ENCODE data around the gene CLDN3.
"Not testable (repeated sequence)": the region's sequence is repeated elsewhere in the genome, so short reads cannot be mapped to it uniquely, and the experiment has no call there.

The CLDN3 gene, protein sequence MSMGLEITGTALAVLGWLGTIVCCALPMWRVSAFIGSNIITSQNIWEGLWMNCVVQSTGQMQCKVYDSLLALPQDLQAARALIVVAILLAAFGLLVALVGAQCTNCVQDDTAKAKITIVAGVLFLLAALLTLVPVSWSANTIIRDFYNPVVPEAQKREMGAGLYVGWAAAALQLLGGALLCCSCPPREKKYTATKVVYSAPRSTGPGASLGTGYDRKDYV

DNA sequence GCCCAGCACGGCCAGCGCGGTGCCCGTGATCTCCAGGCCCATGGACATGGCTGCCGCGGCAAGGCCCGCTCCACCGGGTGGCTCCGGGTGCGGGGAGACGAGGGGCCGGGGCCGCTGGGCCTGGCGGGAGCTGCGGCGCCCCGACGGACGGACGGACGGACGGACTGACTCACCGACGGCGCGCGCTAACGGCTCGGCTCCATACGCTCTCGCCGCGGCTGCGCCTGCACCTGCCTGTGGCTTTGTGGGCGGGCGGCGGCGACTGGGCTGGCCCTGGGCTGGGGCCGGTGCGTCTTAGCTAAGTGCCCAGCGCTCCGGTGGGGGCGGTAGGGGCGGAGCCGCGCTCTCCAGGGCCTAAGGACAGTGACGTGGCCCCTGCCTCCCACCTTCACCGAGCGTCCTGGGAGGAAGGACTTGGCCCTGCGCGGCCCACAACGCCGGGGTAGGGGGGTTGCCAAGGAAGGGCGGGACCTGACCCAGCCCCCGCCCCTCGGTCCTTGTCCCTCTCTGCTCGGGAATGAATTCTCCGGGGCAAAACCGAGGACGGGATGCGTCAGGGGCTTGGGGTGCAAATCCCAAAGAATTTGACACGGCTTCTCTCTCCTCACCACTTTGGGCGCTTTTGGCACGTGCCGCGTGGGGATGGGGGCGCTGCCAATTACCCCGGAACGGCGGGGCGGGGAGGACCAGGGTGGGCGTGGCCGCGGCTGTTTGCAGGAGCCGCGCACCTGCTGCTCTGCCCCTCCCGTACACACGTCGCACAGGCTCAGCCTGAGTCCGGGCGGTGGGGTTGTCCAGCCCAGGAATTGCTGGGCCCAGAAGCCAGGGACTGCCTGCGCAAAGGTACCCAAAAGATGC, at the start of gene CLDN3:
Gene CLDN3, minus strand, starts transcription at position 269 of the 858 bp plus-strand sequence. Its CDS starts 221 bp downstream, at position 48.
- no peak for DNase-seq (ENCODE audit: low read depth in 2 of 2)

DNA sequence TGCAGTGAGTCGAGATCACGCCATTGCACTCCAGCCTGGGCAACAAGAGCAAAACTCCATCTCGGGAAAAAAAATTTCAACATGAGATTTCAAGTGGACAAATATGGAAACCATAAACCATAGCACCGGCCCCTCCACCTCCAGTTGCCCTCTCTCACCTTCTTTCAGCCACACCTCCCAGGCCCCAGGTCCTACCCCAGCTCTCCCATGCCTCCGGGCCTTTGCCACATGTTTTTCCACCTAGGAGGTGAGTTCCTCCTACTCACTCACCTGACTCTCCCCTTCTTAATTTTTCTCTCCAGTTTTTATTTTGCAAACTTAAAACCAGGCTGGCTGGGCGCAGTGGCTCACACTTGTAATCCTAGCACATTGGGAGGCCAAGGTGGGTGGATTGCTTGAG, 47.1 kb upstream of the CLDN3 start:
- DNase-seq (ENCODE audit: low read depth in 2 of 2) = no peak

DNA sequence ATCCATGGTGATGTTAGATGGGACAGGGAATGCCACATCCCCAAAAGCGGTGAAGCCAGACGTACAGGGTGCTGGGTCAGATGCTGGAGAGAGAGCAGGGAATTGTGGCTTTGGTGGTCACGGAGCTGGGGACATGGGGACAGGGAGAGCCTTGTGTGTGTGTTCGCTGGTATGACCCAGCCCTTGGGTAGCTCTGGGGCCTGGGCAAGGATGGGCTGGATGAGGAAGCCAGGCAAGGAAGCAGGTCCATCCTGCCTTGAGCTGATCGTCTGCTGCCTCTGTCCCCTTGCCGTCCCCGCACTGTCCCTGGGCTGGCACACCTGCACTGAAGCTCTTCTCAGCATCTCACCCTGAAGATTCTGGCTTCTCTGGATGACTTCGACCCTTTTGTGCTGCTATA, 45.4 kb upstream of the CLDN3 start:
- DNase-seq (ENCODE audit: low read depth in 2 of 2) = no peak

DNA sequence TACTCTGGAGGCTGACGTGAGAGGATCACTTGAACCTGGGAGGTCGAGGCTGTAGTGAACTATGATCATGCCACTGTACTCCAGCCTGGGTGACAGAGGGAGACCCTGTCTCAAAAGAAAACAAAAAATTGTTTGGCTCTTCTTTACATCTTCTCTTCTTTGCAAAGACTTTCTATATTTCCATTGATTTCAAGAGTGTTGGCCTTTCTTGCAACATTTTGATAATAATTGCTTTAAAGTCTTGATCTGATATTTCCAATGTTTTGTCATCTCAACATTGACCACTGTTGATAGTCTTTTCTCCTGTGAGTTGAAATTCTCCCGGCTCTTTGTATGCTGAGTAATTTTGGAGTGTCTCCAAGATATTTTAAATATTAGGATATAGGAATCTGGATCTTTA, 42.9 kb upstream of the CLDN3 start:
- no peak for DNase-seq (ENCODE audit: low read depth in 2 of 2)

DNA sequence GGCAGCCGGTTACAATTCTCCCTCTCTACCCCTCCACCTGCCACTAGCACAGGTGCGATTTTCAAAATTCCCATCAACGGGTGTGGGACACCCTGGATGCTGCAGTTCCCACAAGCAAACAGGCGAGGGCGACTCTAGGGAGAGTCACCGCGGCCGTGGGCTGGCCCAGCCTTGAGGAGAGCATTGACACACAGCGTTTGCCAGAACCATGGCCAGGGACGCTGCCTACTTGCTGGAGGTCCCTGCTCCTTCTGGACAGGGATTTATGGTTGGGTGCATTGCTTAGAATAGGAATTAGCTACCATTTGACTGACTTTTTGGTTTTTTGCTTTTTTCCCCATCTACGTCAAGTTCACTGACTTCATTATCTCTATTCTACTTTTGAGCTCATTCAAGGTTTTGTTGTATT, 41.7 kb upstream of the CLDN3 start:
- peak; percentile 5 to 10 for DNase-seq (ENCODE audit: low read depth in 2 of 2)

DNA sequence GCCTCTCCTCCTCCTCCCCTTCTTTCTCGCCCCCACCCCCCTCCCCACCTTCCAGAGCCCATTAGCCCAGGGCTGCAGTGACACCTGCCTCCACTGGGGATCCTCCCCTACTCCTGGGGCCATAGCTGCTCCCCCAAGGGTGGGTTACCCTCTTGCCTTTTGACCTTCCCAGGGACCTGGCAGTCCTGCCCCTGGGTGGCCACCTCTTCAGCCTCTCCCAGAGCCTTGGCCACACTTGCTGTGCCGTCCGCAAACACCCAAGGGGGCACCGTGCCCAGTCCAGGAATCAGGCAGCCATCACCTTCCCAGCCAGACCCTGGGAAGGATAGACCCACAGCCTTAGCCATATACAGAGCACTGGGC, 40.9 kb upstream of the CLDN3 start:
- no peak for DNase-seq (ENCODE audit: low read depth in 2 of 2)

DNA sequence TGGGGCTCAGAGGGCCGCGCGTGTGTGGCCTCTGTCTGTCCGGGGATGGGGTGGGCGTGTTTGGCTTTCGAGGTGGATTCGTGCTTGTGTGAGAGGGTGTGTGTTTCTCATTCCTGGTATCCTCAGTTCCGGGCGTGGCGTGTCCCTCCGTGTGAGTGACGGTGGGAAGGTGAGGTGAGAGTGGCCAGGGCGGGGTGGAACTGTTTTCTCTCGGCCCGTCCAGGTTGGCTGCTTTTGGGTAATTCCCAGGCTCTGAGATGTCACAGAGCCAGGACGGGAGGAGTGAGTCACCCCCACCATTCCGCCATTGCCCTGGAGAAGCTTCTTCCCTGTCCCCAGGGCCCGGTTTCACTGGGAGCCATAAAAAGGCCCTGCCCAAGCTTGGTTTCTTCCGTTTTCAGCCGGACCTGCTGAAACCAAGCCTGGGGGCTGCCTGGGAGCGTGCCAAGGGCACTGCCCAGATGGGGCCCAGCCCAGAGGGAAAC, 39.4 kb upstream of the CLDN3 start:
- no peak for DNase-seq (ENCODE audit: low read depth in 2 of 2)

DNA sequence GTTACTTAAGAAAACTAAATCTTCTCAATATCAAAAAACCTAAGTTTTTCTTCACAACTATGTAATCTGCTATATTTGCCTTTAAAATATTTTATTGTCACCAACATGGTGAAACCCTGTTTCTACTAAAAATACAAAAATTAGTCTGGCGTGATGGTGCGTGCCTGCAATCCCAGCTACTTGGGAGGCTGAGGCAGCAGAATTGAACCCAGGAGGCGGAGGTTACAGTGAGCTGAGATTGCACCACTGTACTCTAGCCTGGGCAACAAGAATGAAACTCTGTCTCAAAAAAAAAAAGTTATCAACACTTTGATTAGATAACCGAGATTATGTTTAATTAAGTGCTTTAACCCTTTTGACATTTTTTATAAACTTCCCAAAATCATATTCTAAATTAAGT, 32.4 kb upstream of the CLDN3 start:
- no peak for DNase-seq (ENCODE audit: low read depth in 2 of 2)

DNA sequence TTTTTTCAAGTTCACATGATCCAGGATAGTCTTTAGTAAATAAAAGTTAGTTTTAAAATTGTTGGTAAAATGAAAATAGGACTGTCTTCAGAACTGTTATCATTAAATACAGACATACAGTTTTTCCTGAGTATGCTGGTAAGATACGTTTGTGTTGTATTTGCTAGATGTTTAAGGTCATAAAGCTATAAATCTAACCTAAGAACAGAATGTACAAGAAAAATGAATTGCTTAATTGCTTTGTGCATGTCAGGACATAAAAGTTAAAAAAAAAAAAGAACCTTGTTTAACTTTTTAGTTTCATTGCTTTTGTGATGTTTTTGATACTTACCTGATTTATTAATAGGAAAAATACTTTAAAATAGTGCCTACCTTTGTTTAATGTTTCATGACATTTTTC, 31.5 kb upstream of the CLDN3 start:
- no peak for DNase-seq (ENCODE audit: low read depth in 2 of 2)

DNA sequence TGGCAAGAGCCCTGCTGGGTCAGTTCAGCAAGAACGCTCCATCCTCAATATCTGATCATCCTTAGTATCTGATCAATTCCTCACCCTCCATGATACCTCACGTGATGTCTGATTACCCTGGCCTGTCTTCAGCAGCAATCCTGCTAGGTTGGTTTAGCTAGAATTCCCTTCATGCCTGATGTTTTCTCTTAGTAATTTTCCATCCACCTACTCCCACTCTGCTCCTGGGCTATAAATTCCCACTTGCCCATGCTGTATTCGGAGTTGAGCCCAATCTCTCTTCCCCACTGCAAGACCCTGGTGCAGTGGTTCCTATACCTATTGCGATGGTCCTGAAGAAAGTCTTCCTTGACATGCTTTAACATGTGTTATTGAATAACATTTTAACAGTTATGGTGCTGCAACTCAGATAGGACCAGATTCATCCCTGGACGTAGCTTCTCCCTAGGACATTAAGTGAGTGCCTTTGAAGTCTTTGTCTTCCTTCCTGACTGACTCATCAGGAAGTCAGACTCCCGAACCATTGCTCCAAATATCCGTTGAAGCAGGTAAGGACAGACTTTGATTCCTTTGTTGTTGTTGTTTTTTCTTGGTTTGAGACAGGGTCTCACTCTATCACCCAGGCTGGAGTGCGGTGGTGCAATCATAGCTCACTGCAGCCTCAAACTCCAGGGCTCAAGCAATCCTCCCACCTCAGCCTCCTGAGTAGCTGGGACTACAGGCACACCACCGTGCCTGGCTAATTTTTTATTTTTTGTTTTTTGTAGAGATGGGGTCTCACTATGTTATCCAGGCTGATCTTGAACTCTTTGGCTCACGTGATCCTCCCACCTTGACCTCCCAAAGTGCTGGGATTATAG, 29.4 kb upstream of the CLDN3 start:
- DNase-seq (ENCODE audit: low read depth in 2 of 2) = no peak

DNA sequence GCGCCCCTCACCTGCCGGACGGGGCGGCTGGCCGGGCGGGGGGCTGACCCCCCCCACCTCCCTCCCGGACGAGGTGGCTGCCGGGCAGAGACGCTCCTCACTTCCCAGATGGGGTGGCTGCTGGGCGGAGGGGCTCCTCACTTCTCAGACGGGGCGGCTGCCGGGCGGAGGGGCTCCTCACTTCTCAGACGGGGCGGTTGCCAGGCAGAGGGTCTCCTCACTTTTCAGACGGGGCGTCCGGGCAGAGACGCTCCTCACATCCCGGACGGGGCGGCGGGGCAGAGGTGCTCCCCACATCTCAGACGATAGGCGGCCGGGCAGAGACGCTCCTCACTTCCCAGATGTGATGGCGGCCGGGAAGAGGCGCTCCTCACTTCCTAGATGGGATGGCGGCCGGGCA, 27.1 kb upstream of the CLDN3 start:
- DNase-seq (ENCODE audit: low read depth in 2 of 2) = not testable (repeated sequence)

DNA sequence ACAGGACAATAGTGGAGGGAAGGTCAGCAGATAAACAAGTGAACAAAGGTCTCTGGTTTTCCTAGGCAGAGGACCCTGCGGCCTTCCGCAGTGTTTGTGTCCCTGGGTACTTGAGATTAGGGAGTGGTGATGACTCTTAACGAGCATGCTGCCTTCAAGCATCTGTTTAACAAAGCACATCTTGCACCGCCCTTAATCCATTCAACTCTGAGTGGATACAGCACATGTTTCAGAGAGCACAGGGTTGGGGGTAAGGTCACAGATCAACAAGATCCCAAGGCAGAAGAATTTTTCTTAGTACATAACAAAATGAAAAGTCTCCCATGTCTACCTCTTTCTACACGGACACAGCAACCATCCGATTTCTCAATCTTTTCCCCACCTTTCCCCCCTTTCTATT, 26.6 kb upstream of the CLDN3 start:
- DNase-seq (ENCODE audit: low read depth in 2 of 2) = not testable (repeated sequence)

DNA sequence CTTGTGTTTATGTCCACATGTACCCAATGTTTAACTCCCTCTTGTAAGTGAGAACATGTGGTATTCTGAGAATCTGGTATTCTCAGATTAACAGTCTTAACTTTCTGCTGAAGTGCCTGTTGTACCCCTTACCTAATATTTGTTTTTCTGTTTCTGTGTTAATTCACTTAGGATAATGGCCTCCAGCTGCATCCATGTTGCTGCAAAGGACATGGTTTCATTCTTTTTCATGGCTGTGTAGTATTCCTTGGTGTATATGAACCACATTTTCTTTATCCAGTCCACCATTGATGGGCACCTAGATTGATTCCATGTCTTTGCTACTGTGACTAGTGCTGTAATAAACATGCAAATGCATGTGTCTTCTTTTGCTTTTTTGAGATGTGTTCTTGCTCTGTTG, 25.1 kb upstream of the CLDN3 start:
- not testable (repeated sequence) for DNase-seq (ENCODE audit: low read depth in 2 of 2)

DNA sequence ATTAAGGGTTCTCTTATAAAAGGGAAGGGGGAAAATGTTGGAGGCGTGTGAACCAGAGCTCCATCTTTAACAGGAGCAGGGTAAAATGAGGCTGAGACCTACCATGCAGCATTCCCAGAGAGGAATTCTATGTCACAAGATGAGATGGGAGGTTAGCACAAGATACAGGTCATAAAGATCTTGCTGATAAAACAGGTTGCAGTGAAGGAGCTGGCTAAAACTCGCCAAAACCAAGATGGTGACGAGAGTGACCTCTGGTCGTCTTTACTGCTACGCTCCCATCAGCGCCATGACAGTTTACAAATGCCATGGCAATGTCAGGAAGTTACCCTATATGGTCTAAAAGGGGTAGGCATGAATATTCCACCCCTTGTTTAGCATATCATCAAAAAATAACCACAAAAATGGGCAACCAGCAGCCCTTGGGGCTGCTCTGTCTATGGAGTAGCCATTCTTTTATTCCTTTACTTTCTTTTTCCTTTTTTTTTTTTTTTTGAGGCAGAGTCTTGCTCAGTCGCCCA, 21.2 kb upstream of the CLDN3 start:
- DNase-seq (ENCODE audit: low read depth in 2 of 2) = not testable (repeated sequence)

DNA sequence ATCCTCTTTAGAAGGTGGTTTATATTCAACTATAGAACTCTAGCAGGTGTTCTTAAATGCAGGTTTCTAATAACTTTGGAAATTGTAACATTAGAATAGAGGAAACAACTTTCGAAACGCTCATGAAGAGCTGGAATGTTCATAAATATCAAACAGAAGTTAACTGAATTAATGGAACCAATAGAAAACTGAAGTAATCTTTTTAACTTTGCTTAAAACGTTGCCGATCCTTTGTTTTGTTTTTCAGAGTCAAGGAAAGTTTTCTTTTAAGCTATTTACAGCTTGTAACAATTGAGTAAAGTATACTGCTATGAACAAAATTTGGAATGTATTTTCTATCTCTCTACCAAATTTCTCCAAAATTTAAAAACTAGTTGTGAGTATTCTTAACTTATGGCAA, 19.0 kb upstream of the CLDN3 start:
- DNase-seq (ENCODE audit: low read depth in 2 of 2) = no peak

DNA sequence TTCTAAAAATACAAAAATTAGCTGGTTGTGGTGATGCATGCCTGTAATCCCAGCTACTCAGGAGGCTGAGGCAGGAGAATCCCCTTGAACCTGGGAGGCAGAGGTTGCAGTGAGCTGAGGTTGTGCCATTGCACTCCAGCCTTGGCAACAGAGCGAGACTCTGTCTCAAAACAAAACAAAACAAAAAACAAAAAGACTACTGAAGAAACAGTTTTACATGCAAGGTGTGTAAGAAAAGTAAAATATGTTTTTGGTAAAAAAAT, 17.6 kb upstream of the CLDN3 start:
- DNase-seq (ENCODE audit: low read depth in 2 of 2) = not testable (repeated sequence)

DNA sequence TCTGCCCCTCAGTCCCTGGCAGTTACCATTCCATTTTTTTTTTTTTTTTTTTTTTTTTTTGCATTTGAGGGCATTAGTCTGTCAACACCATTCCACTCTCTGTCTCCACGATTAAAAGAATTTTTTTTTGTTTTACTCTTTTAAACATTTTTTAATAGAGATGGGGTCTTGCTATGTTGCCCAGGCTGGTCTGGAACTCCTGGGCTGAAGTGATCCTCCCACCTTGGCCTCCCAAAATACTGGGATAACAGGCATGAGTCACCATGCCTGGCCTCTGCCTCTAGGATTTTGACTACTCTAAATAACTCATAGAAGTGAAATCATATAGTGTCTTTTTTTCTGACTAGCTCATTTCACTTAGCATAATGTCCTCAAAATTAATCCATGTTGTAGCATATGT, 16.5 kb upstream of the CLDN3 start:
- no peak for DNase-seq (ENCODE audit: low read depth in 2 of 2)

DNA sequence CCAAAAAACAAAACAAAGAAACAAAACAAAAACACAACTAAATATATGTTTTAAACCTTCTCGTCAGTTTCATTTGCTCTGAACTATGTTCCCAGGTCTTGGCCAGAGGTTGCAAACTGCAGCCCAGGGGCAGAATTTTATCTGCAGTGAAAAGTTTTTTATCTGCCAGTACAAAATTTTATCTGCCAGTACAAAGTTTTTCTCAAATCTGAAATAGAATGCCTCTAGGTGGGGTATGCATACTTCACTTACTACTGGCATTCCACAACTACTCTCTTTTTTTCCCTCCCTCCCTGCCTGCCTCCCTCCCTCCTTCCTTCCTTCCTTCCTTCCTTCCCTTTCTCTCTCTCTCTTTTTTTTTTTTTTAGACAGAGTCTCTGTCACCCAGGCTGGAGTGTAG, 9.4 kb upstream of the CLDN3 start:
- DNase-seq (ENCODE audit: low read depth in 2 of 2) = no peak

DNA sequence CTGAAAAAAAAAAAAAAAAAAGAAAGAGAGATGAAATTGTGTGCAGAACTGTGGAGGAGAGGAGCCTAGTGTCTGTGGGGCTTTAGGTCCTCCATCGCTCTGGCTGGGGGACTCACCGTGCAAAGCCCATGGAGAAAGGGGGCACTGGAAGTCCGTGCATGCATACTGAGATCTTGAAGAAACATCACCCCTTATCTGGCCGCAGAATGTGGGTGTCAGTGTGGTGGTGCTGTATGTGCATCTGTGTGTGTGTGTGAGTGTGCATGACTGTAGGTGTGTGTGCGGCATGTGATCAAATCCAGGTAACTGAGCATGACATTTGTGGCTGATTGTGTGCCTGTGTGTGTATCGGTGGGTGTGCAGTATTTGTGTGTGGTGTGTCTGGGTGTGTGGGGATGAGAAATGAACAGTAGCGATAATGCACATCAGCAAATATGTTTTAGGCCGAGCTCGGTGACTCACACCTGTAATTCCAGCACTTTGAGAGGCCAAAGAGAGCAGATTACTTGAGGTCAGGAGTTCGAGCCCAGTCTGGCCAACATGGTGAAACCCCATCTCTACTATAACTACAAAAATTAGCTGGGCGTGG, 8.8 kb upstream of the CLDN3 start:
- no peak for DNase-seq (ENCODE audit: low read depth in 2 of 2)

DNA sequence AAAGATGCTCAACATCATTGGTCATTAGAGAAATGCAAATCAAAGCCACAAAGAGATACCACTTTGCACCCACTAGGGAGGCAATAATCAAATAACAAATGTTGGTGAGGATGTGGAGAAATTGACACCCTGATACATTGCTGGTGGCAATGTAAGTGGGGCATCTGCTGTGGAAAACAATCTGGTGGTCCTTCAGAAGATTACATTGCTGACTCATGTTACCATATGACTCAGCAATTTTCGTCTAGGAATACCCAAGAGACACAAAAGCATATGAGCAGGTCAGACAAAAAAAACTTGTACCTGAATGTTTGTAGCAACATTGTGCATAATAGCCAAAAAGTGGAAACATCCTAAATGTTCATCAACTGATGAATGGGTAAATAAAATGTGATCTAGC, 4.9 kb upstream of the CLDN3 start:
- no peak for DNase-seq (ENCODE audit: low read depth in 2 of 2)

DNA sequence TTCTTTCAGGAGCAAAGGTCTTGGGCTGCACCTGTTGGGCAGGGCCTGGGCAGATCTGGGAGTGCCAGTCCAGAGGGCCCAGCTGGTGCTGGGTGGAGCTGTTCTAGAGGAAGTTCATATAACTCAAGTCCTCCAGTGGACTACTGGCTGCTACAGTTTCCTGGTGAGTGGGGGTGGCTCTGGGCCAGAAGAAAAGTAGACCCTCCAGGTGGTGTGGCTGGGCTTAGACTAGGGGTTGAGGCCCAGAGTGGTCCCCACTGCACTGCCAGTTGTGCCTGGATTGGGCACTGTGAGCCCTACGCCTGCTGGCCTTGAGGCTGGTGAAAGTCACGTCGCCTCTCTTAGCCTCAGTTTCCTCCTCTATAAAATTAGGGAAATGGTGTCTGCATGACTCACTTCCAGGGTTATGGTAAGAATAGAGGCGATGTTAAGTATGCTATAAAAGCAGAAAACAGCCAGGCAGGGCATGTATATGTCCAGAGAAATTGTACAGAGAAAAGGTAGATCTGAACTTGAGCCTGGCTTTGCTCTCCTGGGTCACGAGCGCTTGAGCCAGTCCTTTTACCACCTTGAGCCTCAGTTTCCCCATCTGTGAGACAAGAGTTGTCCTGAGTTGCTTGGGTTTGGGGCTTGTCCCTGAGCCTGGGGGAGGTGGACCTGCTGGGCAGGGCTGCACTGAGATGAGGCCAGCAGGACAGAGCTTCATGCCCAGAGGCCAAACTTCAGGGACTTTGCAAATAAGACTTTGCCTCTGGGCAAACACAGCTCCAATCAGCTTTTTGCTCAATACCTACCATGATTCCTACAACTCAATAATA, 3.8 kb upstream of the CLDN3 start:
- no peak for DNase-seq (ENCODE audit: low read depth in 2 of 2)
